Gastroesophageal sphincter (tissue), 4 donors: Measurements from ENCODE around the gene TOX2. TPM values are rescaled to one million over a fixed set of nuclear protein-coding genes. Genes with fewer than 3 reads are reported as not detected.

ENCODE experiments used
- ATAC-seq: fragments of 150-250 bp; one replicate; pipeline ENCODE4 v1.9.1; 2016; ENCODE audit warnings: mild to moderate bottlenecking, moderate library complexity
- H3K27ac ChIP-seq, 4 donors: fragments of 200-600 bp; sonication (generic) in 3 of 4; 1 replicate in 3 of 4; 2 replicates in 1 of 4; pipeline ENCODE4 v1.5.1; 2016 to 2019
- H3K27me3 ChIP-seq: fragments of 200-600 bp; sonication (generic); one replicate; pipeline ENCODE4 v1.5.1; 2019
- H3K36me3 ChIP-seq, 2 donors: fragments of 200-600 bp; sonication (generic); one replicate each; pipeline ENCODE4 v1.5.1; 2019; ENCODE audit warnings: control low read depth in 1 of 2
- H3K4me1 ChIP-seq, 3 donors: fragments of 200-600 bp; sonication (generic); 1 replicate in 2 of 3; 2 replicates in 1 of 3; pipeline ENCODE4 v1.5.1; 2016 to 2019; ENCODE audit warnings: control low read depth in 2 of 3
- H3K4me3 ChIP-seq, 2 donors: fragments of 200-600 bp; sonication (generic); one replicate each; pipeline ENCODE4 v1.5.1; 2019; ENCODE audit warnings: mild to moderate bottlenecking in 1 of 2, moderate library complexity in 1 of 2
- H3K9me3 ChIP-seq, 3 donors: fragments of 200-600 bp; sonication (generic); one replicate each; pipeline ENCODE4 v1.5.1; 2017 to 2019; ENCODE audit warnings: control low read depth in 2 of 3
- CTCF ChIP-seq, 4 experiments: fragments of 200-600 bp in 2 of 4; fragments of 450-650 bp in 2 of 4; sonication (generic) in 1 of 4; IDR thresholded peaks; one replicate each; pipeline ENCODE4 v1.5.1; 2017 to 2019; ENCODE audit warnings: antibody characterized with exemption in 4 of 4, mild to moderate bottlenecking in 2 of 4, moderate library complexity in 2 of 4
- EP300 ChIP-seq: sonication (generic); formaldehyde crosslinking; IDR thresholded peaks from one replicate; pipeline ENCODE4 v1.6.1; 2017; ENCODE audit warnings: antibody characterized with exemption, mild to moderate bottlenecking
- POLR2A ChIP-seq, 2 donors: fragments of 450-650 bp; IDR thresholded peaks; one replicate each; pipeline ENCODE4 v1.6.1; 2017; ENCODE audit warnings: antibody characterized with exemption in 2 of 2, mild to moderate bottlenecking in 2 of 2, moderate library complexity in 1 of 2
- POLR2AphosphoS5 ChIP-seq: sonication (generic); formaldehyde crosslinking; IDR thresholded peaks from one replicate; pipeline ENCODE4 v1.6.1; 2017; ENCODE audit warnings: antibody characterized with exemption
- WGBS, 2 donors: methylation state at CpG; one replicate each; pipeline ENCODE4 v1.1.5; 2018; ENCODE audit warnings: low coverage in 1 of 2; 5-methylcytosine and 5-hydroxymethylcytosine counted together
- total RNA-seq, 4 donors: library from RNA; depleted of rRNA; stranded (reverse); fragments of >200 nt; gene quantifications; one replicate each; pipeline ENCODE4 v1.1.0, GENCODE V29; 2016

TOX2 gene
- total RNA-seq, 4 donors from 2014 or later = 16.4 to 47.8 (median 40.3) TPM

DNA sequence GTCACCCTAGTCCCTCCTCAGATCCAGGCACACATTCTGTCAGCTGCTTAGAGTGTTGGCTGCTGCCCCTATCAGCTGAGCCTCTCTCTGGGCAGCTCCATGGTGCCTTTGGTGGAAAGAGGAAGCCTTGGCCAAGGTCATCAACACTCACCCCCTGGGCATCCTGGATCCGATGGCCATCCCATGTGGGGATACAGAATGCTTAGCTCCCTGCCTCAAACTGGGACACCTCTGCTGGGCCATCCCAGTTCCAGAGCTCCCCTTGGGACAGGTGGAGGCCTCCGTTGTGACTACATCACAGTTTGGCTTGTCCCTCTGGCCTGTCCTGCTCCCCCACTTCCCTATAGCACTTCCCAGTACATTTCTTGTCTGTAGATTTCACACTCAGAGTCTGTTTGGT is 45.6 kb downstream of the TOX2 start:
- Histone ChIP-seq H3K9me3 (no peaks in the 10 kb centered on the region), H3K4me3 (no peak overlapping the region), H3K4me1 (peaks cover 5 to 73% (median 20%) of the 10 kb centered on the region in 3 donors), H3K36me3 (no peaks in the 10 kb centered on the region), H3K27me3 (no peaks in the 10 kb centered on the region), H3K27ac (no peak overlapping the region)
- ATAC-seq = no peak
- WGBS, 2 donors = 60 to 100% methylated on average over 1 of the region's 2 CpGs
- no peak for TF ChIP-seq POLR2AphosphoS5

DNA sequence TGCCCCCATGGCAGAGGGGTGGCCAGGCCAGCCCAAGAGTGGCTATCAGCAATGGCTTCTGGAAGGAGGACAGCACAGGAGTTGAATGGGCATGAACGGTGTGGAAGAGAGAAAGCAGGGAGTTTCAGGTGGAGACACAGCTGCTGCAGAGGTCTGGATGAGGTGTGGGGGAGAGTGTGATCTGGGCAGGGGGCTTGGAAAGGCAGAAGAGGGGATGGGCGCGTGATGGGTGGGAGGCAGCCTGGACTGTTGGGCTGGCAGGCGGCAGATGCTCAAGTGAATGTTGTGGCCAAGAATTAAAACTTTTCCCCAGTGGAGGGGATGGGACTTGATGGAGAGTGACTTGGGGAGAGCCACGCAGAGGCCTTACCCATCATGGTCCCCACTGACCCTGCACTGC is 46.5 kb downstream of the TOX2 start:
- H3K4me1 ChIP-seq = peaks cover 3 to 69% (median 12%) of the 10 kb centered on the region in 3 donors
- no peak overlapping the region for H3K27ac ChIP-seq
- TF ChIP-seq POLR2AphosphoS5 (no peak), POLR2A (IDR thresholded peaks at IDR 0.05) (no peak), CTCF (IDR thresholded peaks at IDR 0.05) (no peak), EP300 (no peak)
- 100% methylated on average over 3 to 5 of the region's 5 CpGs for WGBS, 2 donors
- no peak for ATAC-seq
- no peaks in the 10 kb centered on the region for H3K27me3 ChIP-seq
- no peak overlapping the region for H3K4me3 ChIP-seq
- H3K36me3 ChIP-seq = no peaks in the 10 kb centered on the region
- H3K9me3 ChIP-seq = no peaks in the 10 kb centered on the region

DNA sequence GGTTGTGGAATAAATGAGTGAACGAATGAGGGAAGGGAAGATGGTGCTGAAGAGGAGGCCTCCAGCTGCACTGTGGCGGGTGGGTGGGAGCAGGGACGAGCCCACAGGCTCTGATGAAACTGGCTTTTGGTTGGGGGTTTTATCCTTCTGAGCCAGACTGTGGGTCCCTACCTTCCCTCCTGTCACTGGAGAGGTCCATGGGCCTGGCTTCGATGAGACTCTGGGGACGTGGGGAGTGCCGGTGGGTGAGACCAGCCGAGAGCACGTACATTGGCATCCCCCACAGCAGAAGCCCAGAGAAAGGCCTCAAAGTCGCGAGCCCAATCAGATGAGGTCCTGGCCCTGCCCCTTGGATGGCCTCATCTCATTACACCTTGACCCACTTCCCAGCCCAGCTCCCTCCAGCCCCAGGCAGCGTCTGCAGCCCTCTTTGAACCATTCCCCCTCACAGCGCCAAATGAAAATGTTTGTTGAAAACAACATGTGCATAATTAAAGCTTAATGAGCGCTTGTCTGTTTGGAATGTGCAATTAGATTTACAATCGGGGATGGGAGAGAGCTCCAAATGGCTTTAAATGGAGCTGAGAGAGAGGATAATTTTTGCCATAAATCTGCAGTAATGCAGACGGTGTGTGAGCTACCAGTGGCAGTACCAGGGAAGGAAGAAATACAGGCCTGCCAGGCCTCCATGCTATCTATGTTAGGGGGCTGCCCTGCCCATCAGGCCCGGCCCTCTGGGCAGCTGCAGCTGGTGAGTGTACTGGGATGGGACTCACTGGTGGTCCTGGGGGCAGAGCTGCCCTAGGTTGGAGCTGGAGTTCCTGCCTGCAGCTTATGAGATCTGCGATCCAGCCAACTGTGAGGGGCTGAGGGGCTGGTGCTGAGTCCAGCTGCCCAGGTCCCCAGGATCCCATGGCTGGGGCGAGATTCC is 47.2 kb downstream of the TOX2 start:
- Histone ChIP-seq H3K9me3 (no peaks in the 10 kb centered on the region), H3K27me3 (no peaks in the 10 kb centered on the region), H3K36me3 (no peaks in the 10 kb centered on the region), H3K4me1 (peaks cover 3 to 62% (median 12%) of the 10 kb centered on the region in 3 donors), H3K4me3 (no peak overlapping the region), H3K27ac (no peak overlapping the region)
- TF ChIP-seq POLR2A (IDR thresholded peaks at IDR 0.05) = no peak
- no peak for TF ChIP-seq EP300
- no peak for TF ChIP-seq CTCF (IDR thresholded peaks at IDR 0.05)
- TF ChIP-seq POLR2AphosphoS5 = no peak
- 75 to 79% methylated on average over 5 to 6 of the region's 18 CpGs for WGBS, 2 donors
- no peak for ATAC-seq

GRCh38 chr20:43962530-43962929 is 47.9 kb downstream of the TOX2 start:
- ATAC-seq = no peak
- Histone ChIP-seq H3K36me3 (no peaks in the 10 kb centered on the region), H3K4me3 (no peak overlapping the region), H3K4me1 (peaks cover 3 to 55% (median 12%) of the 10 kb centered on the region in 3 donors), H3K9me3 (no peaks in the 10 kb centered on the region), H3K27me3 (no peaks in the 10 kb centered on the region), H3K27ac (no peak overlapping the region)
- TF ChIP-seq EP300 = no peak
- no peak for TF ChIP-seq CTCF (IDR thresholded peaks at IDR 0.05)
- TF ChIP-seq POLR2A (IDR thresholded peaks at IDR 0.05) = no peak
- TF ChIP-seq POLR2AphosphoS5 = no peak
- 85 to 95% methylated on average over 4 of the region's 4 CpGs for WGBS, 2 donors

GRCh38 chr20:43963233-43963632 is 48.6 kb downstream of the TOX2 start:
- WGBS, 2 donors = 63% methylated on average over 3 of the region's 5 CpGs; no CpG with 5 or more reads in 1 of the 2 donors
- Histone ChIP-seq H3K27me3 (no peaks in the 10 kb centered on the region), H3K27ac (no peak overlapping the region), H3K4me1 (peaks cover 3 to 48% (median 12%) of the 10 kb centered on the region in 3 donors), H3K9me3 (no peaks in the 10 kb centered on the region), H3K4me3 (no peak overlapping the region), H3K36me3 (no peaks in the 10 kb centered on the region)
- TF ChIP-seq POLR2A (IDR thresholded peaks at IDR 0.05) = no peak
- no peak for ATAC-seq
